ENCODE data around the gene IRAK4. TPM values are rescaled to one million over a fixed set of nuclear protein-coding genes. Genes with fewer than 3 reads are reported as not detected.

IRAK4 gene
- total RNA-seq, 4 donors from 2014 or later = 6.1 to 30.6 (median 26.4) TPM

DNA sequence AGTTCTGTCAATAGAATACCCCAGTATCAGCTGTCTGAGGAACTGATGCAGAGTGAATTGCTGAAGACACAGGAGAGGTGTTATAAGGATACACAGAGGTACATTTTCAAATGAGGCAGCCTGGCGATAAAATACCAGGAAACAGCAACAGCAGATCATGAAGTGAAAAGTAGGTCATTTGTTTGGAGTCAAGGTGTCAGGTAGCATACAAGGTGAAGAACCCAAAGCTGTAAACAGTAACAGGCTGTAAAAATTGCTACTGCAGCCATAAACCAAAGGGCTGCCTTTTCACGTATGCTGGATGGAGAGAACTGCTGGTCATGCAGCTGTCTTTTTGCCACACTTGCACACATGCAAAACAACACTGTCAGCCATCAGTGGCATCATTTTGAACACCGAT is 56.7 kb downstream of the IRAK4 start:
- Histone ChIP-seq H3K27ac (no peak overlapping the region), H3K4me3 (no peak overlapping the region), H3K27me3 (no peaks in the 10 kb centered on the region), H3K36me3 (no peaks in the 10 kb centered on the region), H3K9me3 (no peaks in the 10 kb centered on the region), H3K4me1 (no peaks in the 10 kb centered on the region)
- DNase-seq = no peak
- TF ChIP-seq POLR2A (IDR thresholded peaks at IDR 0.05) = no peak
- TF ChIP-seq, protein P1, sequence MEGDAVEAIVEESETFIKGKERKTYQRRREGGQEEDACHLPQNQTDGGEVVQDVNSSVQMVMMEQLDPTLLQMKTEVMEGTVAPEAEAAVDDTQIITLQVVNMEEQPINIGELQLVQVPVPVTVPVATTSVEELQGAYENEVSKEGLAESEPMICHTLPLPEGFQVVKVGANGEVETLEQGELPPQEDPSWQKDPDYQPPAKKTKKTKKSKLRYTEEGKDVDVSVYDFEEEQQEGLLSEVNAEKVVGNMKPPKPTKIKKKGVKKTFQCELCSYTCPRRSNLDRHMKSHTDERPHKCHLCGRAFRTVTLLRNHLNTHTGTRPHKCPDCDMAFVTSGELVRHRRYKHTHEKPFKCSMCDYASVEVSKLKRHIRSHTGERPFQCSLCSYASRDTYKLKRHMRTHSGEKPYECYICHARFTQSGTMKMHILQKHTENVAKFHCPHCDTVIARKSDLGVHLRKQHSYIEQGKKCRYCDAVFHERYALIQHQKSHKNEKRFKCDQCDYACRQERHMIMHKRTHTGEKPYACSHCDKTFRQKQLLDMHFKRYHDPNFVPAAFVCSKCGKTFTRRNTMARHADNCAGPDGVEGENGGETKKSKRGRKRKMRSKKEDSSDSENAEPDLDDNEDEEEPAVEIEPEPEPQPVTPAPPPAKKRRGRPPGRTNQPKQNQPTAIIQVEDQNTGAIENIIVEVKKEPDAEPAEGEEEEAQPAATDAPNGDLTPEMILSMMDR (IDR thresholded peaks at IDR 0.05) = no peak
- intact Hi-C loops (cut with DNase I; ENCODE audit: low total_unique reads) = no loop called here

DNA sequence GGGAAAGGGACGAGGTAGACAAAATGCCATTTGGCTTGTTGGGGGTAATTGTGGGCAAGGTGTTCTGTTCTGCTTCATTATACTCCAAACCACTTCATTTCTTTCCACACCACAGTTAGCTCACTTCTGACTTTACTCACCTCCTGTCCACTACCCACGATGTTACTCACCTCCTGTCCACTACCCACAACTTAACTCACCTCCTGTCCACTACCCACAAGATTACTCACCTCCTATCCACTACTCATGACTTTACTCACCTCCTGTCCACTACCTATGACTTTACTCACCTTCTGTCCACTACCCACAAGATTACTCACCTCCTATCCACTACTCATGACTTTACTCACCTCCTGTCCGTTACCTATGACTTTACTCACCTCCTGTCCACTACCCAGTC is 57.4 kb downstream of the IRAK4 start:
- intact Hi-C loops (cut with DNase I; ENCODE audit: low total_unique reads) = no loop called here
- DNase-seq = no peak
- Histone ChIP-seq H3K27me3 (no peaks in the 10 kb centered on the region), H3K36me3 (no peaks in the 10 kb centered on the region), H3K4me1 (no peaks in the 10 kb centered on the region), H3K4me3 (no peak overlapping the region), H3K27ac (no peak overlapping the region), H3K9me3 (no peaks in the 10 kb centered on the region)
- TF ChIP-seq POLR2A (IDR thresholded peaks at IDR 0.05) = no peak
- TF ChIP-seq, protein P1 (IDR thresholded peaks at IDR 0.05) = no peak

DNA sequence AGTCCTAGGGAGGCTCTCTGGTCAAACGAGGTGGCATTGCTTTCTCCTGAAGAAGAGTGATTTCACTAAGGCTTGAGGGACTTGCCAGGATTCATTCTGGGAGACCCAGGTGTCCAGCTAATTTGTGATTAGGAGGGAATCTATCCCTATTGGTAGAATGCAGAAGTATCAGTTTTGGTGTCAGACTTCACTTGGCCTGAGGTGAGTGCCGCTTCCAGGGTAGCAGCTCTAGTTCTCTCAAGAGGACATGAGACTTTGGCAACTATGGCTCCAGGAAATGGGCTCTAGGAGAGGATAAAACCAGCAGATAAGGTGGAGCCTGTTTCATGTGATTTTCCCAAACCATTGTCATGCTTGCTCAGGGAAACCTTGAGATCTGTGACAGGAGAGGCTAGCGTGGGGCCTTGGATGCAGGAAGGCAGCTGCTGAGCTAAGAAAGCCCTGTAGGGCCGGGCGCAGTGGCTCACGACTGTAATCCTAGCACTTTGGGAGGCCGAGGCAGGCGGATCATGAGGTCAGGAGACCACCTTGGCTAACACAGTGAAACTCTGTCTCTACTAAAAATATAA is 65.5 kb downstream of the IRAK4 start:
- Histone ChIP-seq H3K27ac (no peak overlapping the region), H3K4me3 (no peak overlapping the region), H3K36me3 (no peaks in the 10 kb centered on the region), H3K27me3 (no peaks in the 10 kb centered on the region), H3K4me1 (no peaks in the 10 kb centered on the region), H3K9me3 (no peaks in the 10 kb centered on the region)
- intact Hi-C loops (cut with DNase I; ENCODE audit: low total_unique reads) = no loop called here
- no peak for DNase-seq
- TF ChIP-seq, protein P1 (IDR thresholded peaks at IDR 0.05) = no peak

DNA sequence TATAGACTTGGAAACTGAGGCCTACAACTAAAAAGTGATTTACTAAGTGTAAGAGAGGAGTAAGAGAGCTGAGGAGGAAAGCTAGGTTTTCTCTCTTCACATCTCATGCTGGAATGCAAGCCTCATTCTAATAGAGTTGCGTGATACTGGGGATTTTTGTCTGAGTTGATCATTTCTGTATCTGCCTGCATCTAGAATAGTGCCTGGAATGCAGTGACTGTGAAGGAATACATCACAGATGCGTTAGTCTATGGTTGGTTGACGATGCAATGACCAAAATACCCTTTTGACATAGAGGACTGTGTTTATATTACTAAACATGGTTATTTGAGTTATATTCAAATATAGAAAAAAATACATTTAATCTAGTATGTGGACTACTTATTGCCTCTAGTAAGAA is 67.9 kb downstream of the IRAK4 start:
- Histone ChIP-seq H3K4me1 (no peaks in the 10 kb centered on the region), H3K9me3 (no peaks in the 10 kb centered on the region), H3K27me3 (no peaks in the 10 kb centered on the region)

DNA sequence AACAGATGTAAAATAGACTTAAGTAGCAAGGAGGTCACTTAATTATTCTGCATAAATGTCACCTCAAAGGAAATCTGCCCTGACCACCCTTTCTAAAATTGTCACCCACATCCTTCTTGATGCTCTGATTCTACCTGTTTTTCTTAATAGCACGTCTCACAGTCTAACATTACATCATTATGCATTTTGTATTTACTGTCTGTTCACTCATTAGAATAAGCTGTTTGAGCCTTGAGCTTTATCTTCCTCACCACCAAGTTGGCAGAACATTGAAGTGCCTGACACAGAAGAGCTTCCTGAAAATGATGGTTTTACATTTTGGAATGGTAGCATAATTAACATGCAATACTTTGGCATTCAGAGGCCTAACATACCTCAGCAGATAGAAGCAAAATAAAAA is 68.3 kb downstream of the IRAK4 start:
- DNase-seq = no peak
- Histone ChIP-seq H3K4me1 (no peaks in the 10 kb centered on the region), H3K27me3 (no peaks in the 10 kb centered on the region), H3K9me3 (no peaks in the 10 kb centered on the region), H3K4me3 (no peak overlapping the region), H3K36me3 (no peaks in the 10 kb centered on the region), H3K27ac (no peak overlapping the region)
- TF ChIP-seq, protein P1 (IDR thresholded peaks at IDR 0.05) = no peak
- no peak for TF ChIP-seq POLR2A (IDR thresholded peaks at IDR 0.05)
- intact Hi-C loops (cut with DNase I; ENCODE audit: low total_unique reads) = no loop called here

More for the DNA sequence above, 67.9 kb downstream of the IRAK4 start:
- DNase-seq = no peak
- no peak overlapping the region for H3K4me3 ChIP-seq
- no peak overlapping the region for H3K27ac ChIP-seq
- H3K36me3 ChIP-seq = no peaks in the 10 kb centered on the region
- intact Hi-C loops (cut with DNase I; ENCODE audit: low total_unique reads) = no loop called here
- no peak for TF ChIP-seq POLR2A (IDR thresholded peaks at IDR 0.05)
- TF ChIP-seq, protein P1 (IDR thresholded peaks at IDR 0.05) = no peak

Measured in uterus (tissue), 4 donors.